A549 (cell line): ENCODE measurements around the gene MESP1. TPM values are rescaled to one million over a fixed set of nuclear protein-coding genes. Genes with fewer than 3 reads are reported as not detected.

Experiments used
- ATAC-seq, 2 experiments: fragments of 200-7000 bp in 1 of 2; fragments of >200 bp in 1 of 2; cut with Nextera tagmentation in 1 of 2; cut with Tn5 transposase in 1 of 2; 3 replicates each; pipeline versions ENCODE4 v1.8.0 to v1.9.1; 2018 to 2020; ENCODE audit warnings: mild to moderate bottlenecking in 1 of 2, moderate library complexity in 1 of 2
- CTCF ChIA-PET: fragments of 300-600 bp; sonication (Branson Sonifier 250); formaldehyde crosslinking; extraction: SDS; loops from one replicate; lab custom pipeline; 2021; ENCODE audit warnings: antibody characterized with exemption, inconsistent platforms; lab: Yijun Ruan, JAX
- POLR2A ChIA-PET: fragments of 350-600 bp; formaldehyde crosslinking; extraction: SDS; loops from one replicate; lab custom pipeline; 2021; ENCODE audit warnings: antibody characterized with exemption, inconsistent platforms; lab: Yijun Ruan, JAX
- DNase-seq, 2 experiments: peaks; one replicate each; pipeline versions ENCODE4 v3.0.0 to v3.0.0-alpha.2; 2011 to 2016; ENCODE audit warnings: low read depth in 1 of 2, low spot score in 1 of 2
- FAIRE-seq: peaks from 2 replicates; lab custom pipeline; 2011; peaks lifted over from hg19 to GRCh38; lab: Jason Lieb, UNC
- H3K27ac ChIP-seq, 2 experiments: fragments of >200 bp; sonication (Bioruptor Twin); formaldehyde crosslinking; 3 replicates each; pipeline ENCODE4 v1.5.1; 2016 to 2017
- H3K4me1 ChIP-seq: fragments of >200 bp; sonication (Bioruptor Twin); formaldehyde crosslinking; 3 replicates; pipeline ENCODE4 v1.6.1; 2016
- H3K4me2 ChIP-seq: fragments of >200 bp; sonication (Bioruptor Twin); formaldehyde crosslinking; 3 replicates; pipeline ENCODE4 v1.6.1; 2016
- H3K4me3 ChIP-seq: fragments of >200 bp; sonication (Bioruptor Twin); formaldehyde crosslinking; 3 replicates; pipeline ENCODE4 v1.5.1; 2016
- H3K9me3 ChIP-seq: fragments of >200 bp; sonication (Bioruptor Twin); formaldehyde crosslinking; 3 replicates; pipeline ENCODE4 v1.6.1; 2016
- BCL3 ChIP-seq: fragments of >200 bp; sonication (Bioruptor Twin); formaldehyde crosslinking; IDR thresholded peaks from 3 replicates; pipeline ENCODE4 v1.6.1; 2016
- HOXB5 ChIP-seq: fragments of 250-450 bp; sonication (Bioruptor Pico); IDR thresholded peaks from 2 replicates; pipeline ENCODE4 v1.5.0; 2020; ENCODE audit warnings: mild to moderate bottlenecking, moderate library complexity
- JUN ChIP-seq, 2 experiments: fragments of >200 bp; sonication (Bioruptor Twin); formaldehyde crosslinking; IDR thresholded peaks; 2 replicates in 1 of 2; 3 replicates in 1 of 2; pipeline ENCODE4 v1.6.1; 2016 to 2017
- MAX ChIP-seq: IDR thresholded peaks from 2 replicates; pipeline ENCODE4 v1.6.1; 2012
- MYC ChIP-seq: IDR thresholded peaks from 2 replicates; pipeline ENCODE4 v1.6.1; 2012; ENCODE audit warnings: mild to moderate bottlenecking, inconsistent platforms, low read length, improper control_type of control experiment, borderline replicate concordance
- NFE2L2 ChIP-seq: fragments of 150-350 bp; conservative IDR thresholded peaks from 2 replicates; pipeline ENCODE4 v1.6.1; 2014; ENCODE audit warnings: low read length
- NPAS2 ChIP-seq: fragments of 250-450 bp; sonication (Bioruptor Pico); IDR thresholded peaks from 2 replicates; pipeline ENCODE4 v1.8.0; 2022; ENCODE audit warnings: mild to moderate bottlenecking, moderate library complexity, borderline replicate concordance
- NR3C1 ChIP-seq: fragments of >200 bp; sonication (Bioruptor Twin); formaldehyde crosslinking; IDR thresholded peaks from 3 replicates; pipeline ENCODE4 v1.6.1; 2017
- PHF8 ChIP-seq: fragments of 200-600 bp; sonication (generic); IDR thresholded peaks from 2 replicates; pipeline ENCODE4 v1.6.1; 2016; ENCODE audit warnings: low read depth, mild to moderate bottlenecking, antibody characterized with exemption, moderate library complexity, borderline replicate concordance
- POLR2A ChIP-seq: IDR thresholded peaks from 2 replicates; pipeline ENCODE4 v1.6.1; 2012; ENCODE audit warnings: mild to moderate bottlenecking, low read length
- POLR2AphosphoS2 ChIP-seq: conservative IDR thresholded peaks from 2 replicates; pipeline ENCODE4 v1.6.1; 2012; ENCODE audit warnings: low read length, improper control_type of control experiment, inconsistent platforms
- RAD21 ChIP-seq, 2 experiments: fragments of >200 bp in 1 of 2; sonication (Bioruptor Twin) in 1 of 2; formaldehyde crosslinking in 1 of 2; IDR thresholded peaks in 1 of 2; conservative IDR thresholded peaks in 1 of 2; 2 replicates in 1 of 2; 3 replicates in 1 of 2; pipeline ENCODE4 v1.6.1; 2012 to 2018; ENCODE audit warnings: inconsistent platforms in 1 of 2
- REST ChIP-seq: fragments of 200-600 bp; sonication (generic); IDR thresholded peaks from 2 replicates; pipeline ENCODE4 v1.6.1; 2016; ENCODE audit warnings: antibody characterized with exemption, mild to moderate bottlenecking, moderate library complexity
- RNF2 ChIP-seq: fragments of 200-600 bp; sonication (generic); IDR thresholded peaks from 2 replicates; pipeline ENCODE4 v1.6.1; 2016; ENCODE audit warnings: low read depth, mild to moderate bottlenecking, antibody characterized with exemption, moderate library complexity, borderline replicate concordance
- SMC3 ChIP-seq: fragments of >200 bp; sonication (Bioruptor Twin); formaldehyde crosslinking; IDR thresholded peaks from 3 replicates; pipeline ENCODE4 v1.6.1; 2018; ENCODE audit warnings: inconsistent platforms
- WGBS: methylation state at CpG from one replicate; pipeline ENCODE4 v1.1.6; 2017; ENCODE audit errors: missing lambda C conversion rate; 5-methylcytosine and 5-hydroxymethylcytosine counted together
- polyA minus RNA-seq: library from RNA; depleted of rRNA, polyadenylated mRNA; stranded (reverse); fragments of >200 nt; gene quantifications from 2 replicates; pipeline ENCODE4 v1.2.3, GENCODE V29; 2011; rRNA and poly(A)+ RNA removed
- polyA plus RNA-seq, 4 experiments: library from polyadenylated mRNA; depleted of rRNA in 3 of 4; stranded (reverse); fragments of >200 nt; fragmentation: RNase III in 1 of 4; extraction: RNeasy Plus Mini Kit Qiagen cat#74134 plus additional on column Dnase treatment in 1 of 4; gene quantifications; 2 replicates in 3 of 4; 3 replicates in 1 of 4; pipeline ENCODE4 v1.2.3, GENCODE V29; 2011 to 2017
- TF ChIP-seq, protein P1 (sequence below): fragments of 250-450 bp; sonication (Bioruptor Pico); IDR thresholded peaks from 2 replicates; pipeline ENCODE4 v1.5.0; 2020; ENCODE audit warnings: low read depth, mild to moderate bottlenecking, moderate library complexity
- TF ChIP-seq, protein P2 (sequence below): fragments of 250-450 bp; sonication (Bioruptor Pico); IDR thresholded peaks from 2 replicates; pipeline ENCODE4 v1.5.0; 2021; ENCODE audit warnings: mild to moderate bottlenecking, moderate library complexity, borderline replicate concordance
- TF ChIP-seq, protein P3 (sequence below): IDR thresholded peaks from 2 replicates; pipeline ENCODE4 v1.6.1; 2012; ENCODE audit warnings: low read depth, borderline replicate concordance
- TF ChIP-seq, protein P4 (sequence below): IDR thresholded peaks from 2 replicates; pipeline ENCODE4 v1.6.1; 2012
- TF ChIP-seq, protein P5 (sequence below): fragments of >200 bp; sonication (Bioruptor Twin); formaldehyde crosslinking; IDR thresholded peaks from 3 replicates; pipeline ENCODE4 v1.5.1; 2016

Gene MESP1, protein sequence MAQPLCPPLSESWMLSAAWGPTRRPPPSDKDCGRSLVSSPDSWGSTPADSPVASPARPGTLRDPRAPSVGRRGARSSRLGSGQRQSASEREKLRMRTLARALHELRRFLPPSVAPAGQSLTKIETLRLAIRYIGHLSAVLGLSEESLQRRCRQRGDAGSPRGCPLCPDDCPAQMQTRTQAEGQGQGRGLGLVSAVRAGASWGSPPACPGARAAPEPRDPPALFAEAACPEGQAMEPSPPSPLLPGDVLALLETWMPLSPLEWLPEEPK
- 1.2 and 1.7 TPM in 2 replicates for polyA plus RNA-seq (2011; rRNA removed)
- polyA plus RNA-seq (2012; cell fraction: cytosol; rRNA removed), result 4.9 and 5.6 TPM in 2 replicates
- 3.3 and 4.5 TPM in 2 replicates for polyA plus RNA-seq (2012; cell fraction: nucleus; rRNA removed)
- polyA plus RNA-seq (2017; fragmentation: RNase III; extraction: RNeasy Plus Mini Kit Qiagen cat#74134 plus additional on column Dnase treatment), result 2.3 to 2.8 TPM (median 2.7 TPM) in 3 replicates
- 0.29 and 0.88 TPM in 2 replicates for polyA minus RNA-seq

DNA sequence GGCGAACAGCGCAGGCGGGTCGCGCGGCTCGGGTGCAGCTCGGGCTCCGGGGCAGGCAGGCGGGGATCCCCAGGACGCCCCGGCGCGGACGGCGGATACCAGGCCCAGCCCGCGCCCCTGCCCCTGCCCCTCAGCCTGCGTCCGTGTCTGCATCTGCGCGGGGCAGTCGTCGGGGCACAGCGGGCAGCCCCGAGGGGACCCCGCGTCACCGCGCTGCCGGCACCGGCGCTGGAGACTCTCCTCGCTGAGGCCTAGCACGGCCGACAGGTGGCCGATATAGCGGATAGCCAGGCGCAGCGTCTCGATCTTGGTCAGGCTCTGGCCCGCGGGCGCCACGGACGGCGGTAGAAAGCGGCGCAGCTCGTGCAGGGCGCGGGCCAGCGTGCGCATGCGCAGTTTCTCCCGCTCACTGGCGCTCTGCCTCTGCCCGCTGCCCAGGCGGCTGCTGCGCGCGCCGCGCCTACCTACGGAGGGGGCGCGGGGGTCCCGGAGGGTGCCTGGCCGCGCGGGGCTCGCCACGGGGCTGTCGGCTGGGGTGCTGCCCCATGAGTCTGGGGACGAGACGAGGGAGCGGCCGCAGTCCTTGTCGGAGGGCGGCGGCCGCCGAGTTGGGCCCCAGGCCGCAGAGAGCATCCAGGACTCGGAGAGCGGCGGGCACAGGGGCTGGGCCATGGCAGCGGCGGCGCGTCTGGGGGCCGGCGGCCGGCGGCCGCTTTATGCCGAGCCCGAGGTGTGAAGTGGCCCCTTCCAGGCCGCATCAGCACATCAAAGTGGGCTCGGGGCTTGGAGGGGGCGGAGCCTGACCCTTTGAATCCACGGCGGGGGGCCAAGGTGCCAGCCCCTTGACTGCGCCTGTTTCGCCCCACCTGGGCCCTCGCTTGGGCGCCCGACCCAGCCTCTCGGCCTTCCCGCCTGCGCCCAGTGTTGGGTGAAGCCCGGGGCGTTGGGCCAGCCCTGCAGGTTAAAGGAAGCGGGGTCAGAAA lies at the start of gene MESP1:
TSS of gene MESP1 (minus strand) at position 690 of the 983 bp plus-strand sequence. CDS start at position 672, 18 bp downstream.
- POLR2A ChIA-PET, result interaction anchor here (0.6 to 1.7 kb wide), 11 partner anchors 10 to 247 kb away, joined by 3 to 9 read pairs (median 4); partner anchors contain the start of genes AP3S2 and TICRR
- peak within 1 kb of the TSS; percentile 93 for H3K4me2 ChIP-seq
- peak; percentile 96 for DNase-seq
- WGBS, result 14% methylated on average over 53 of the region's 114 CpGs
- CTCF ChIA-PET, result interaction anchor here (0.6 to 17.7 kb wide), 28 partner anchors 10 to 798 kb away, joined by 3 to 491 read pairs (median 4); partner anchors contain the start of genes AP3S2 and MESP2
- no peak for FAIRE-seq
- peak; percentile 94 to 98 for ATAC-seq
- H3K27ac ChIP-seq, result peak within 1 kb of the TSS; percentile 81 to 91
- peaks cover 23% of the 10 kb centered on the region for H3K4me1 ChIP-seq
- TF ChIP-seq POLR2A (peak; percentile 93), JUN (IDR thresholded peaks at IDR 0.05) (peak; percentile 83 to 89), NPAS2 (CRISPR knock-in tag) (no peak), HOXB5 (CRISPR knock-in tag) (0 out of 2 replicates have a peak, but pooled peaks have one; percentile 29), PHF8 (peak; percentile 61; the same call in 1 of the 2 replicates), NR3C1 (no peak), NFE2L2 (no peak), RNF2 (no peak), RAD21 (conservative IDR thresholded peaks at IDR 0.05 in 1 of 2, IDR thresholded peaks at IDR 0.05 in 1 of 2) (peak; percentile 51 to 64), REST (no peak), BCL3 (peak; percentile 86; the same call in 2 of the 3 replicates), MAX (peak; percentile 95), POLR2AphosphoS2 (no peak), SMC3 (peak; percentile 66), MYC (no peak)
- TF ChIP-seq, protein P1, sequence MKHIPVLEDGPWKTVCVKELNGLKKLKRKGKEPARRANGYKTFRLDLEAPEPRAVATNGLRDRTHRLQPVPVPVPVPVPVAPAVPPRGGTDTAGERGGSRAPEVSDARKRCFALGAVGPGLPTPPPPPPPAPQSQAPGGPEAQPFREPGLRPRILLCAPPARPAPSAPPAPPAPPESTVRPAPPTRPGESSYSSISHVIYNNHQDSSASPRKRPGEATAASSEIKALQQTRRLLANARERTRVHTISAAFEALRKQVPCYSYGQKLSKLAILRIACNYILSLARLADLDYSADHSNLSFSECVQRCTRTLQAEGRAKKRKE, result peak; percentile 56; the same call in 1 of the 2 replicates
- TF ChIP-seq, protein P2, sequence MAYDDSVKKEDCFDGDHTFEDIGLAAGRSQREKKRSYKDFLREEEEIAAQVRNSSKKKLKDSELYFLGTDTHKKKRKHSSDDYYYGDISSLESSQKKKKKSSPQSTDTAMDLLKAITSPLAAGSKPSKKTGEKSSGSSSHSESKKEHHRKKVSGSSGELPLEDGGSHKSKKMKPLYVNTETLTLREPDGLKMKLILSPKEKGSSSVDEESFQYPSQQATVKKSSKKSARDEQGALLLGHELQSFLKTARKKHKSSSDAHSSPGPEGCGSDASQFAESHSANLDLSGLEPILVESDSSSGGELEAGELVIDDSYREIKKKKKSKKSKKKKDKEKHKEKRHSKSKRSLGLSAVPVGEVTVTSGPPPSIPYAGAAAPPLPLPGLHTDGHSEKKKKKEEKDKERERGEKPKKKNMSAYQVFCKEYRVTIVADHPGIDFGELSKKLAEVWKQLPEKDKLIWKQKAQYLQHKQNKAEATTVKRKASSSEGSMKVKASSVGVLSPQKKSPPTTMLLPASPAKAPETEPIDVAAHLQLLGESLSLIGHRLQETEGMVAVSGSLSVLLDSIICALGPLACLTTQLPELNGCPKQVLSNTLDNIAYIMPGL, result peak; percentile 62; the same call in 1 of the 2 replicates
- TF ChIP-seq, protein P3, sequence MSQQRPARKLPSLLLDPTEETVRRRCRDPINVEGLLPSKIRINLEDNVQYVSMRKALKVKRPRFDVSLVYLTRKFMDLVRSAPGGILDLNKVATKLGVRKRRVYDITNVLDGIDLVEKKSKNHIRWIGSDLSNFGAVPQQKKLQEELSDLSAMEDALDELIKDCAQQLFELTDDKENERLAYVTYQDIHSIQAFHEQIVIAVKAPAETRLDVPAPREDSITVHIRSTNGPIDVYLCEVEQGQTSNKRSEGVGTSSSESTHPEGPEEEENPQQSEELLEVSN, result peak; percentile 94
- TF ChIP-seq, protein P4, sequence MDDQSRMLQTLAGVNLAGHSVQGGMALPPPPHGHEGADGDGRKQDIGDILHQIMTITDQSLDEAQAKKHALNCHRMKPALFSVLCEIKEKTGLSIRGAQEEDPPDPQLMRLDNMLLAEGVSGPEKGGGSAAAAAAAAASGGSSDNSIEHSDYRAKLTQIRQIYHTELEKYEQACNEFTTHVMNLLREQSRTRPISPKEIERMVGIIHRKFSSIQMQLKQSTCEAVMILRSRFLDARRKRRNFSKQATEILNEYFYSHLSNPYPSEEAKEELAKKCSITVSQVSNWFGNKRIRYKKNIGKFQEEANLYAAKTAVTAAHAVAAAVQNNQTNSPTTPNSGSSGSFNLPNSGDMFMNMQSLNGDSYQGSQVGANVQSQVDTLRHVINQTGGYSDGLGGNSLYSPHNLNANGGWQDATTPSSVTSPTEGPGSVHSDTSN, result no peak
- TF ChIP-seq, protein P5, sequence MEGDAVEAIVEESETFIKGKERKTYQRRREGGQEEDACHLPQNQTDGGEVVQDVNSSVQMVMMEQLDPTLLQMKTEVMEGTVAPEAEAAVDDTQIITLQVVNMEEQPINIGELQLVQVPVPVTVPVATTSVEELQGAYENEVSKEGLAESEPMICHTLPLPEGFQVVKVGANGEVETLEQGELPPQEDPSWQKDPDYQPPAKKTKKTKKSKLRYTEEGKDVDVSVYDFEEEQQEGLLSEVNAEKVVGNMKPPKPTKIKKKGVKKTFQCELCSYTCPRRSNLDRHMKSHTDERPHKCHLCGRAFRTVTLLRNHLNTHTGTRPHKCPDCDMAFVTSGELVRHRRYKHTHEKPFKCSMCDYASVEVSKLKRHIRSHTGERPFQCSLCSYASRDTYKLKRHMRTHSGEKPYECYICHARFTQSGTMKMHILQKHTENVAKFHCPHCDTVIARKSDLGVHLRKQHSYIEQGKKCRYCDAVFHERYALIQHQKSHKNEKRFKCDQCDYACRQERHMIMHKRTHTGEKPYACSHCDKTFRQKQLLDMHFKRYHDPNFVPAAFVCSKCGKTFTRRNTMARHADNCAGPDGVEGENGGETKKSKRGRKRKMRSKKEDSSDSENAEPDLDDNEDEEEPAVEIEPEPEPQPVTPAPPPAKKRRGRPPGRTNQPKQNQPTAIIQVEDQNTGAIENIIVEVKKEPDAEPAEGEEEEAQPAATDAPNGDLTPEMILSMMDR, result peak; percentile 74
- H3K4me3 ChIP-seq, result peak within 1 kb of the TSS; percentile 60
- H3K9me3 ChIP-seq, result no peaks in the 10 kb centered on the region
